ENCODE results near the gene BMP10.
A peak's percentile ranks its signal among the peaks of the same experiment; 100 is the strongest.

DNA sequence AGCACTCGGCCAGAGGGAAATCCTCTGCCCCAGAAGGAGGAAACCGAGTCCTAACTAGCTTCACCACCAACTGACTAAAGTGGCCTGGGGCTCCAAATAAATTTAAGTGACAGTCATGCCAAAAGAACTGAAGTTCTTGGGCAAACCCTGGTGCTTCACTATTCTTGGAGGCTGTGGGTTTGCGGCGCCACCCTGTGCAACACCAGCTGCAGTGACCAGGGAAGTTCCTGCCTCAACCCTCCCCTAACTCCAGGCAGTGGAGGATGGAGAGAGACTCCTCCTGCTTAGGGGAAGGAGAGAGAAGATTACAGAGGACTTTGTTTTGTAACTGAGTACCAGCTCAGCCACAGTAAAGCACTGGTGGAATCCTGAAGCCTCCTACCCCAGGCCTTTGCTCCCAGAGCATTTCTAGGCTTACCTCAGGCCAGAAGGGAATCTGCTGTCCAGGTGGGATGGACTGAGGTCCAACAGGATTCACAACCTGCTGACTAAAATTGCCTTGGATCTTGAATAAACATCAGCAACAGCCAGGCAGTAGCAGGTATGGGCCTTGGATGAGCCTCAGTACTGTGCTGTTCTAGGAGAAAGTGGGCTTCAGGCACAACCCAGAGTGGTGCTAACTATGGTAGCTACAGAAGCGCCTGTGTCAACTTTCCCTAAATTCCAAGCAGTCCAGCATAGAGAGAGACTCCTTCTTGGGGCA, 29.4 kb upstream of the BMP10 start:
- TF ChIP-seq, protein P1, sequence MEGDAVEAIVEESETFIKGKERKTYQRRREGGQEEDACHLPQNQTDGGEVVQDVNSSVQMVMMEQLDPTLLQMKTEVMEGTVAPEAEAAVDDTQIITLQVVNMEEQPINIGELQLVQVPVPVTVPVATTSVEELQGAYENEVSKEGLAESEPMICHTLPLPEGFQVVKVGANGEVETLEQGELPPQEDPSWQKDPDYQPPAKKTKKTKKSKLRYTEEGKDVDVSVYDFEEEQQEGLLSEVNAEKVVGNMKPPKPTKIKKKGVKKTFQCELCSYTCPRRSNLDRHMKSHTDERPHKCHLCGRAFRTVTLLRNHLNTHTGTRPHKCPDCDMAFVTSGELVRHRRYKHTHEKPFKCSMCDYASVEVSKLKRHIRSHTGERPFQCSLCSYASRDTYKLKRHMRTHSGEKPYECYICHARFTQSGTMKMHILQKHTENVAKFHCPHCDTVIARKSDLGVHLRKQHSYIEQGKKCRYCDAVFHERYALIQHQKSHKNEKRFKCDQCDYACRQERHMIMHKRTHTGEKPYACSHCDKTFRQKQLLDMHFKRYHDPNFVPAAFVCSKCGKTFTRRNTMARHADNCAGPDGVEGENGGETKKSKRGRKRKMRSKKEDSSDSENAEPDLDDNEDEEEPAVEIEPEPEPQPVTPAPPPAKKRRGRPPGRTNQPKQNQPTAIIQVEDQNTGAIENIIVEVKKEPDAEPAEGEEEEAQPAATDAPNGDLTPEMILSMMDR (IDR thresholded peaks at IDR 0.05; ENCODE audit: low read depth, low read length), result peak; percentile 32
- no peak for TF ChIP-seq POLR2A (IDR thresholded peaks at IDR 0.05; ENCODE audit: extremely low read depth, insufficient read length)

Data from NB4 (cell line).